ENCODE measurements around the gene KCNQ1. TPM values are rescaled to one million over a fixed set of nuclear protein-coding genes. Genes with fewer than 3 reads are reported as not detected.

Gene KCNQ1
- total RNA-seq, 3 donors from 2014 or later, result 3.6 to 6.2 (median 5.1) TPM

DNA sequence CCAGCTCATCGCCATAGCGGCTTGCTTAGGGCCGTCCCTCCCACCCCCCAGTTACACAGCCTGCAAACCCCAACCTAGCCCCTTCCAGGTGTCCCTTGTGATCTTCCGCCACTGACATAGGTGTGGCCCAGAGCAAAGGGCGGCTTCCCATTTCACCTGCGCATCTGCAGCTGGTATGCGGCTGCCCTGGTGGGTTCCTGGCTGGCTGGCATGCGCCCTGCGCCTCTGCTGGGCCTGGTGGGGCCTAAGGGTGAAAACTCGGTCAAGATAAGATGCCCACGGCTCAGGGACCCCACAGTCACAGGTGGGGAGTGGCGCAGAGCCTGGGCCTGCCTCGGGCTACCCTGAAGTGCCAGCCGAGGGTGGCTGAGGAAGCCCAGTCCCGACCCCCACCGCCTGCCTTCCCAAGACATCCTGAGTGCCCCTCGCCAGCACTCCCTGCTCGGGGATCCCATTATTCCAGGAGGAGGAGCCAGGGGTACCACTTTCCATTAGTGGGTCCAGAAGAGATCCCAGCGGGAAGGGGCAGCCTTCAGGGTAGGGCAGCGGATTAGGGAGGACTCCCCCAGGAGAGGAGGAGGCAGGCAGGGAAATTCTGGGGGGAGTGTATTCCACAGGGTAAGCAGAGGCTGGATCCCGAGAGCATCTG, 291.9 kb downstream of the KCNQ1 start:
- TF ChIP-seq POLR2A (IDR thresholded peaks at IDR 0.05), result no peak
- TF ChIP-seq, protein P1, sequence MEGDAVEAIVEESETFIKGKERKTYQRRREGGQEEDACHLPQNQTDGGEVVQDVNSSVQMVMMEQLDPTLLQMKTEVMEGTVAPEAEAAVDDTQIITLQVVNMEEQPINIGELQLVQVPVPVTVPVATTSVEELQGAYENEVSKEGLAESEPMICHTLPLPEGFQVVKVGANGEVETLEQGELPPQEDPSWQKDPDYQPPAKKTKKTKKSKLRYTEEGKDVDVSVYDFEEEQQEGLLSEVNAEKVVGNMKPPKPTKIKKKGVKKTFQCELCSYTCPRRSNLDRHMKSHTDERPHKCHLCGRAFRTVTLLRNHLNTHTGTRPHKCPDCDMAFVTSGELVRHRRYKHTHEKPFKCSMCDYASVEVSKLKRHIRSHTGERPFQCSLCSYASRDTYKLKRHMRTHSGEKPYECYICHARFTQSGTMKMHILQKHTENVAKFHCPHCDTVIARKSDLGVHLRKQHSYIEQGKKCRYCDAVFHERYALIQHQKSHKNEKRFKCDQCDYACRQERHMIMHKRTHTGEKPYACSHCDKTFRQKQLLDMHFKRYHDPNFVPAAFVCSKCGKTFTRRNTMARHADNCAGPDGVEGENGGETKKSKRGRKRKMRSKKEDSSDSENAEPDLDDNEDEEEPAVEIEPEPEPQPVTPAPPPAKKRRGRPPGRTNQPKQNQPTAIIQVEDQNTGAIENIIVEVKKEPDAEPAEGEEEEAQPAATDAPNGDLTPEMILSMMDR (IDR thresholded peaks at IDR 0.05), result no peak
- TF ChIP-seq POLR2AphosphoS5 (IDR thresholded peaks at IDR 0.05), result no peak
- Histone ChIP-seq H3K27me3 (no peaks in the 10 kb centered on the region), H3K27ac (no peak overlapping the region), H3K9me3 (no peaks in the 10 kb centered on the region), H3K36me3 (no peaks in the 10 kb centered on the region), H3K4me1 (no peaks in the 10 kb centered on the region), H3K4me3 (no peak overlapping the region)
- no peak for DNase-seq (ENCODE audit: low spot score in 2 of 2)
- intact Hi-C loops (cut with DNase I; ENCODE audit: low total_unique reads), result no loop called here

DNA sequence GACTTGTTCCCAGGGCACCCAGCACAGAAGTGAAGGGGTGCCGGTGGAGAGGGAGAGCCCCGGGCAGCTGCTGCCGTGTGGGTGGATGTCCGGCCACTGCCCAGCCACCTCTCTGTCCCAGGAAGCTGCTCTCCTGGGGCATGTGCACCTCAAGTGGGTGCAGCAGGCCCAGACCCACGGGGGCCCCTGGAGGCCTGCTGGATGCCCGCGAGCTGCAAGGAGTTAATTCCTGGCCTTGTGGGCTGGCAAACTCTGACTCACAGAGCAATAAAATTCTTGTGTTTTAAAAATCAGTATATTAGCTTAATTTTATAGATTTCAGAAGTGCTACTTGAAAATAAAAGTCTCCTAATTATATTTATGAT, 292.4 kb downstream of the KCNQ1 start:
- Histone ChIP-seq H3K4me1 (no peaks in the 10 kb centered on the region), H3K36me3 (no peaks in the 10 kb centered on the region), H3K9me3 (no peaks in the 10 kb centered on the region), H3K27ac (no peak overlapping the region), H3K27me3 (no peaks in the 10 kb centered on the region), H3K4me3 (no peak overlapping the region)
- TF ChIP-seq POLR2AphosphoS5 (IDR thresholded peaks at IDR 0.05) (no peak), POLR2A (IDR thresholded peaks at IDR 0.05) (no peak)
- TF ChIP-seq, protein P1 (IDR thresholded peaks at IDR 0.05), result no peak
- intact Hi-C loops (cut with DNase I; ENCODE audit: low total_unique reads), result no loop called here
- DNase-seq (ENCODE audit: low spot score in 2 of 2), result no peak

DNA sequence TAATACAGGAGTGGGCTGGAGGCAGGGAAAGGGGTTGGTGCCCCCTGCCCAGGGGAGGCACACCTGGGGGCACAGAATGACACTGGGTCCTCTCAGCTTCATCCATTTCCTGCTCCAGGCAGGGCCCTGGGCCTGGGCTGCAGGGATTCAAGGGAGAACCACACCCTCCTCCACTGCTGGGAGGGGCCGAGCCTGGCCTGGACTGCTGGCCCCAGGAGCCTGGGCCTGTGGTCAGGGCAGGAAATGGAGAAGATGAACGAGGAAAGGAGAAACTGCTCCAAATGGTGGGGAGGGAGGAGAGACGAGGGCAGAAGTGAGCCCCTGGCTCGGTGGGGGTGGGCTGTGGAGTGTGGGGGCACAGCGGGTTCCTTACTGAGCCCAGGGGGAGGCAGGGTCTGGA, 293.1 kb downstream of the KCNQ1 start:
- Histone ChIP-seq H3K9me3 (no peaks in the 10 kb centered on the region), H3K4me1 (no peaks in the 10 kb centered on the region), H3K4me3 (no peak overlapping the region), H3K36me3 (no peaks in the 10 kb centered on the region), H3K27me3 (no peaks in the 10 kb centered on the region), H3K27ac (no peak overlapping the region)
- intact Hi-C loops (cut with DNase I; ENCODE audit: low total_unique reads), result no loop called here
- no peak for DNase-seq (ENCODE audit: low spot score in 2 of 2)
- TF ChIP-seq, protein P1 (IDR thresholded peaks at IDR 0.05), result no peak
- TF ChIP-seq POLR2AphosphoS5 (IDR thresholded peaks at IDR 0.05), result no peak
- TF ChIP-seq POLR2A (IDR thresholded peaks at IDR 0.05), result no peak

DNA sequence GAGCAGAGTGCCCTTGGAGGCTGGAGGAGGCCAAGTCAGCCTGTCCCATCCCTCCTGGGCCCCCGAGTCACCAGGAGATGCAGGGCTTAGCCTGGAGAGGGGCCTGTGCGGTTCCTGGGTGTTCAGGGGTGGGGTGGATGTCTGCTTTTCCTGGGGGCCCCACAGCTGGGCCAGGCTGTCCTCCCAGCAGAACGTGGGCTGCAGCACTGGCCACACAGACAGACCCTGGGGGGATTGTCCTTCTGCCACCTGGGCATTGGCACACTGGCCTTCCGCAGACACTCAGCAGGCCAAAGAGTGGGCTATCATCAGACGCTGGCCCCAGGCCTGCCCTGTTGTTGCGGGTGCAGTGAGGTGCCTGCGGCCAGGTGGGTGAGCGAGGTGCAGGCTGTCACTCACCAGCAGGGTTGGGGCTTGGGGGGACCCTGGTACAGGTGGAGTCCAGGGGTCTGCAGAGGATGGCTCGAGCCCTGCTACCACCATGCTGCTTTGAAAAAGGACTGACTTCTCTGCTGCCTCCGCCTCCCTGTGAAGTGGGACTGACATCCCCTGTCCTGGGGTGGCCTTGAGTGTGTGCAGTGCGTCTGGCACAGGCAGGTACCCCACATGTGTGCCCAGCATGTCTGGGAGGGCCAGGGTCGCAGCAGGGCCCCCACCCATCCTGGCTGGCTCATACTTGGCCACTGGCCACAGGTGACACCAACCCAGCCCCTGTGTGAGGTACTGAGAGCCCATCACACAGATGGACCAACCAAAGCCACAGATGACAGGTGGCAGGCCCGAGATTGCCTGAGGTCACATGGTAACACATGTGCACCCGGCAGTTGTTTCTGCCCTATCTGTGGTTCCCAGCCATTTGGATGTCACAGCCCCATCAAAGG, 294.0 kb downstream of the KCNQ1 start:
- Histone ChIP-seq H3K4me3 (no peak overlapping the region), H3K27ac (no peak overlapping the region), H3K4me1 (no peaks in the 10 kb centered on the region), H3K27me3 (no peaks in the 10 kb centered on the region), H3K9me3 (no peaks in the 10 kb centered on the region), H3K36me3 (no peaks in the 10 kb centered on the region)
- DNase-seq (ENCODE audit: low spot score in 2 of 2), result no peak
- TF ChIP-seq POLR2AphosphoS5 (IDR thresholded peaks at IDR 0.05), result no peak
- intact Hi-C loops (cut with DNase I; ENCODE audit: low total_unique reads), result no loop called here

DNA sequence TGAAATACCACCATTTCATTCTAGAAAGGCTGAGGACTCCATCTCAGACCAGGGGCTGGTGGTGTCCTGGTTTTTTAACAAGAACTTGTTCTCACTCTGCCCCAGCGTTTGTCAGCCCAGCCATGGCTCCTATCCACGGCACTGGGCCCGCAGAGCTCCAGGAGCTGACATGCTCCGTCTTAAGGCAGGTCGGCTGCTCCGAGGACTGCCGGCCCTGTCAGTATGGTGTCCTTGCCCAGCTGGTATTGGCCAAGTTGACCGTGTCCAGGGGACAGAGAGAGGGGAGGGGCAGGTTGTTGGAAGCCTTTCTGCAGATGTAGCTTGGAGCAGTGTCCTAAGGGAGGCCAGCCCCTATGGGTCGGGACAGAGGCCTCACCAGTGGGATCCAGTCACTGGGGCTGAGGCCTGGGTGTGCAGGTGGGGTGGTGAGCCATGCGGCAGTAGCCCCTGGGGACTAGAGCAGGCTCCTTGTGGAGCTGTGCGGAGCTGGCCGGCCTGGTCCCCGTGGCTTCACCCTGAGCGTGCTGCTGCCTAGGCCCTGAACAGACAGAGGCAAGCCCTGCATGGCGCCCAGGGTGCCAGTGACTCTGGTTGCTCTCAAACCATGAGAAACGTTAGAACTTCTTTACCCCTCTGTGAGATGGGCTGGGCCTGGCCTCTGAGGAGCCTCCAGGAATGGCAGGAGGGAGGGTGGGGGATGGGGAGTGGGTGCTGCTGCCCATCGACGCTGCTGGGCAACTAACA, 294.9 kb downstream of the KCNQ1 start:
- no peaks in the 10 kb centered on the region for H3K27me3 ChIP-seq
- no peaks in the 10 kb centered on the region for H3K36me3 ChIP-seq
- no peaks in the 10 kb centered on the region for H3K4me1 ChIP-seq
- H3K27ac ChIP-seq, result no peak overlapping the region
- no peaks in the 10 kb centered on the region for H3K9me3 ChIP-seq
- intact Hi-C loops (cut with DNase I; ENCODE audit: low total_unique reads), result no loop called here
- H3K4me3 ChIP-seq, result no peak overlapping the region
- TF ChIP-seq POLR2A (IDR thresholded peaks at IDR 0.05) (no peak), POLR2AphosphoS5 (IDR thresholded peaks at IDR 0.05) (no peak)
- TF ChIP-seq, protein P1 (IDR thresholded peaks at IDR 0.05), result no peak
- no peak for DNase-seq (ENCODE audit: low spot score in 2 of 2)
